ENCODE data around the gene GDF7. TPM values are rescaled to one million over a fixed set of nuclear protein-coding genes. Genes with fewer than 3 reads are reported as not detected.

Gene GDF7
- total and polyA plus RNA-seq, 3 experiments from 2014 or later: 0.10 TPM; not detected in 2

DNA sequence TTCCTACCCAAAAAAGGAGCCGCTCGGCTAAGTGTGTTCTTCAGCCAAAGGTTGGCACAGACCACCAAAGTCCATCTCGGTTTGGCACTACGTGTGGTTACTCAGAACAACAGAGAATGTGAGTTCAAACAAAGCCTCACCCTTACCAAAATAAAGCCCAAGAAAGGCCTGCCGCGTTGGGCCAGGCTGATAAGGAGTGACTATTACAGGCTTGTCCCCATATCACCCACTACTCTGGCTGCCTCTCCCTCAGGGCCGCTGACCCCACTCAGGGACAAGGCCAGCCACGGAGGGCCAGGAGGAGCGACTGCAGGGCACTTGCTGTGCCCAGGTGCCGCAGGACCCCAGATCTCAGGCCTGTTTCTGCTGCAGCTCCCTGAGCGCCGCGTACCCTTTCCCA, 29.8 kb upstream of the GDF7 start:
- no peaks in the 10 kb centered on the region for H3K9me3 Mint-ChIP-seq
- peaks cover 5 to 68% (median 11%) of the 10 kb centered on the region in 3 donors for H3K36me3 Mint-ChIP-seq
- no peak overlapping the region for H3K27ac Mint-ChIP-seq
- H3K27me3 ChIP-seq (ENCODE audit: insufficient read depth, low read length, poor library complexity, severe bottlenecking): no peaks in the 10 kb centered on the region
- ChIA-PET POLR2A (no interaction called here), CTCF (interaction anchor here (1.0 kb wide), 1 partner anchor 24 kb away, joined by 4 read pairs; no protein-coding TSS in a partner anchor)
- no peak overlapping the region for H3K4me3 ChIP-seq (ENCODE audit: low read length)
- H3K9me3 ChIP-seq (ENCODE audit: low read length): no peaks in the 10 kb centered on the region
- no peaks in the 10 kb centered on the region for H3K27me3 Mint-ChIP-seq
- peaks cover 0 to 2% (median under 1%) of the 10 kb centered on the region in 3 donors for H3K4me1 Mint-ChIP-seq
- no peak overlapping the region for H3K27ac ChIP-seq (ENCODE audit: low read depth, low read length)
- H3K4me3 Mint-ChIP-seq: no peak overlapping the region
- peak in 1 of 5 donors; percentile 33 for DNase-seq
- H3K36me3 ChIP-seq (ENCODE audit: insufficient read depth, low read length): no peaks in the 10 kb centered on the region
- peaks cover 2% of the 10 kb centered on the region for H3K4me1 ChIP-seq (ENCODE audit: insufficient read depth, low read length)

GRCh38 chr2:20638014-20638413, 28.9 kb upstream of the GDF7 start:
- H3K4me1 ChIP-seq (ENCODE audit: insufficient read depth, low read length): peaks cover 8% of the 10 kb centered on the region
- Mint-ChIP-seq H3K27me3 (no peaks in the 10 kb centered on the region), H3K4me1 (peaks cover 2 to 7% (median 6%) of the 10 kb centered on the region in 3 donors), H3K9me3 (no peaks in the 10 kb centered on the region), H3K36me3 (peaks cover 5 to 72% (median 11%) of the 10 kb centered on the region in 3 donors), H3K4me3 (no peak overlapping the region), H3K27ac (no peak overlapping the region)
- no peaks in the 10 kb centered on the region for H3K9me3 ChIP-seq (ENCODE audit: low read length)
- ChIA-PET POLR2A (no interaction called here), CTCF (interaction anchor here (1.0 kb wide), 1 partner anchor 24 kb away, joined by 4 read pairs; no protein-coding TSS in a partner anchor)
- DNase-seq: peak in 1 of 5 donors; percentile 20
- no peak overlapping the region for H3K4me3 ChIP-seq (ENCODE audit: low read length)
- H3K27ac ChIP-seq (ENCODE audit: low read depth, low read length): no peak overlapping the region
- no peaks in the 10 kb centered on the region for H3K27me3 ChIP-seq (ENCODE audit: insufficient read depth, low read length, poor library complexity, severe bottlenecking)
- H3K36me3 ChIP-seq (ENCODE audit: insufficient read depth, low read length): peaks cover 6% of the 10 kb centered on the region

- Mint-ChIP-seq H3K27ac (peak overlapping the region in 1 of 8 donors; percentile 11), H3K4me1 (peaks cover 2 to 11% (median 6%) of the 10 kb centered on the region in 3 donors), H3K36me3 (peaks cover 5 to 78% (median 11%) of the 10 kb centered on the region in 3 donors), H3K27me3 (no peaks in the 10 kb centered on the region), H3K4me3 (no peak overlapping the region), H3K9me3 (no peaks in the 10 kb centered on the region)
- H3K36me3 ChIP-seq (ENCODE audit: insufficient read depth, low read length): peaks cover 6% of the 10 kb centered on the region
- peaks cover 8% of the 10 kb centered on the region for H3K4me1 ChIP-seq (ENCODE audit: insufficient read depth, low read length)
- DNase-seq: no peak
- POLR2A ChIA-PET: no interaction called here
- H3K9me3 ChIP-seq (ENCODE audit: low read length): no peaks in the 10 kb centered on the region
- no peak overlapping the region for H3K4me3 ChIP-seq (ENCODE audit: low read length)
- no peak overlapping the region for H3K27ac ChIP-seq (ENCODE audit: low read depth, low read length)
- H3K27me3 ChIP-seq (ENCODE audit: insufficient read depth, low read length, poor library complexity, severe bottlenecking): no peaks in the 10 kb centered on the region
- CTCF ChIA-PET: interaction anchor here (1.0 to 5.8 kb wide), 2 partner anchors 12 to 192 kb away, joined by 6 to 87 read pairs; partner anchors contain the start of genes HS1BP3 and RHOB
Observed at GRCh38 chr2:20638646-20639430, 28.1 kb upstream of the GDF7 start.

- H3K36me3 Mint-ChIP-seq: peaks cover 5 to 84% (median 13%) of the 10 kb centered on the region in 3 donors
- H3K4me1 ChIP-seq (ENCODE audit: insufficient read depth, low read length): peaks cover 8% of the 10 kb centered on the region
- H3K9me3 ChIP-seq (ENCODE audit: low read length): no peaks in the 10 kb centered on the region
- no peak overlapping the region for H3K4me3 ChIP-seq (ENCODE audit: low read length)
- peak in 1 of 5 donors; percentile 41 for DNase-seq
- H3K27me3 ChIP-seq (ENCODE audit: insufficient read depth, low read length, poor library complexity, severe bottlenecking): no peaks in the 10 kb centered on the region
- H3K4me3 Mint-ChIP-seq: no peak overlapping the region
- no peak overlapping the region for H3K27ac Mint-ChIP-seq
- no peak overlapping the region for H3K27ac ChIP-seq (ENCODE audit: low read depth, low read length)
- H3K9me3 Mint-ChIP-seq: no peaks in the 10 kb centered on the region
- H3K4me1 Mint-ChIP-seq: peaks cover 0 to 11% (median 6%) of the 10 kb centered on the region in 3 donors
- CTCF ChIA-PET: interaction anchor here (1.7 to 5.8 kb wide), 4 partner anchors 11 to 229 kb away, joined by 5 to 87 read pairs (median 32); partner anchors contain the start of genes HS1BP3 and RHOB
- POLR2A ChIA-PET: no interaction called here
- peaks cover 6% of the 10 kb centered on the region for H3K36me3 ChIP-seq (ENCODE audit: insufficient read depth, low read length)
- H3K27me3 Mint-ChIP-seq: no peaks in the 10 kb centered on the region
Observed at GRCh38 chr2:20640411-20641122, 26.4 kb upstream of the GDF7 start.

DNA sequence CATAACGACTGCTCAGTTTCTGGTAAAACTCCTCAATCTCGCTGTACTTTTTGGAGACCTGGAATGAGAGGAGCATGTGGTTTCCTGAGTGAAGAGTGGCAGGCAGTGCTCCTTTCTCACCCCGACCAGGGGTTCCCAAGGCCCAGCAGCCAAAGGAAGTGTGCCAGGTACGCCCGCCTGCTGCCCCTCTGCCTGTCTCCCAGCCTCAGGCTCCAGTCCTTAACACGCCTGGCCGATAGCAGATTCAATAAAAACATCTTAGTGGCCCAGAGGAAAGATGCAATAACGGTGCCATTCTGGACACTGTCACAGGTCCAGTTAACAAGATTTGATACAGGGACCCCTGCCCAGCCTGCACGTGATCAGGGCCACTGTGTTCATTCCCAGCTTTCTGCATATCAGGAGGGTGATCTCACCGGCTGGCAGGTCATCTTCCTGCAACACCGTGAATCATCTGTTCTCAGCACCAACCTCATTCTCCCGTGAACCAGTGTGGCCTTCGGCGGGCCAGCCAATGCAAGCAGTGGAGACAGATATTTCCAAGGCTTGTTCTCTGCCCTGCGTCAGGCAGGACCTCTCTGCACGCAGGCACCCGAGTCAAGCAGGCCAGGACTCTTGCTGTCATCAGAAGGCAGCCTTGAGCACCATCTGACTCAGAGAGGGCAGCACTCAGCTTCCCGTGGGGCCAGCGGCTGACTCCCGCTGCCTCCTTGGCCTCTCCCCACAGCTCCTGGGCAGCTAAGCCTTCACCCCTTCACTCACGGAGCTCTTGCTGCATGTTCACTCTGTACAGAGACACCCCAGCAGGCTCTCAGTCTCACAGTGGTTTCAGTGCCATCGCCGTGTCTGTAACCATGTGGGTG, 25.6 kb upstream of the GDF7 start:
- Histone ChIP-seq H3K36me3 (ENCODE audit: insufficient read depth, low read length) (peaks cover 6% of the 10 kb centered on the region), H3K4me1 (ENCODE audit: insufficient read depth, low read length) (peaks cover 8% of the 10 kb centered on the region), H3K27me3 (ENCODE audit: insufficient read depth, low read length, poor library complexity, severe bottlenecking) (no peaks in the 10 kb centered on the region), H3K9me3 (ENCODE audit: low read length) (no peaks in the 10 kb centered on the region), H3K4me3 (ENCODE audit: low read length) (no peak overlapping the region), H3K27ac (ENCODE audit: low read depth, low read length) (no peak overlapping the region)
- peaks cover 0 to 11% (median 6%) of the 10 kb centered on the region in 3 donors for H3K4me1 Mint-ChIP-seq
- ChIA-PET CTCF (interaction anchor here (0.8 to 5.8 kb wide), 16 partner anchors 9 to 230 kb away, joined by 3 to 87 read pairs (median 5); partner anchors contain the start of genes HS1BP3, LDAH and RHOB), POLR2A (interaction anchor here (1.2 kb wide), 1 partner anchor 10 kb away, joined by 5 read pairs; the partner anchor contains the start of gene HS1BP3)
- H3K4me3 Mint-ChIP-seq: no peak overlapping the region
- peak in 1 of 5 donors; percentile 39 for DNase-seq
- peak overlapping the region in 2 of 8 donors; percentile 63 for H3K27ac Mint-ChIP-seq
- no peaks in the 10 kb centered on the region for H3K27me3 Mint-ChIP-seq
- no peaks in the 10 kb centered on the region for H3K9me3 Mint-ChIP-seq
- H3K36me3 Mint-ChIP-seq: peaks cover 5 to 81% (median 13%) of the 10 kb centered on the region in 3 donors

DNA sequence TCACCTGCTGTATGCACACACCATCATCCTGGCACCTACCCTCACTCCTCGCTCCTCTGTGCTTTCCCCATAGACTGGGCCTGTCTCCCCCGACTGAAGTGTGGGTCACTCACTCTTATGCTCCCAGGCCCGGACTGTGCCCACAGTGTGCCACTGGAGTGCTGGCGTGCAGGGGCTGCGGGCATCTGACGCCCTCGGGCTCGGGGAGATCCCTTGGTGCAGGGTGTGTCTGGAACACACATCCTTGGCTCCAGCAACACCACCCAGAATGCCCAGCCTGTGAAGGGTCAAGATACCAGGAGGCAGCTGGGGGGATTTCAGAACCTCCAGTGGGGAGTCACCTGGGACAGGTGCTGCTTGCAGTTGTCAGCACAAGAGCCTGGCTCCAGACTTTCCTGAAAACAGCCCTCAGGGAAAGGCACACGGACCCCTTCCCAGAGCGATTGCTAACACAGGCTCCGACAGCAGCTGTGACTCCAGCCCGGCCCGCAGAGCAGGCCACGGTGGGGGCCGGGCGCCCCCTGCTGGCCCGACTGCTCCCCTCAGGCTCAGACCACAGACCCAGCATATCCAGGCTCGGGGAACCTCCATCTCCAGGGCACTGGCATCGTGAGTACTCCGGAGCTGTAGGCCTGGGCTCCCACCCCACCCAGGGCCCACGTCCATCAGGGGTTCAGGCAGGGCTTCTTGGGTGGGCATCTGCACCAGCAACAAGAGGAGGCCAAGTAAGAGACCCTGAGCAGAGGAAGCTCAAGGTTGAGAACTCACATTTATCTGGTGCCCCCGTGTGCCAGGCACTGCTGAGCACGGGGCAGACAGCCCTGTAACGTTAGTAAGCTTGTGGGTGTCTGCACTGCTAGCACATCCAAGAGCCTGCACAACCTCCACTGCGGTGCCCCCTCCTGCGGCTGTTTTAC, 24.6 kb upstream of the GDF7 start:
- H3K4me3 Mint-ChIP-seq: no peak overlapping the region
- H3K9me3 ChIP-seq (ENCODE audit: low read length): no peaks in the 10 kb centered on the region
- H3K4me3 ChIP-seq (ENCODE audit: low read length): no peak overlapping the region
- peaks cover 6% of the 10 kb centered on the region for H3K36me3 ChIP-seq (ENCODE audit: insufficient read depth, low read length)
- DNase-seq: peak; percentile 62 to 80 (median 65)
- H3K27me3 Mint-ChIP-seq: no peaks in the 10 kb centered on the region
- no peaks in the 10 kb centered on the region for H3K9me3 Mint-ChIP-seq
- CTCF ChIA-PET: interaction anchor here (0.6 to 5.8 kb wide), 34 partner anchors 9 to 332 kb away, joined by 3 to 87 read pairs (median 4); partner anchors contain the start of genes HS1BP3, LDAH and RHOB
- peak overlapping the region in 3 of 8 donors; percentile 47 to 63 (median 63) for H3K27ac Mint-ChIP-seq
- no peak overlapping the region for H3K27ac ChIP-seq (ENCODE audit: low read depth, low read length)
- H3K27me3 ChIP-seq (ENCODE audit: insufficient read depth, low read length, poor library complexity, severe bottlenecking): no peaks in the 10 kb centered on the region
- peaks cover 0 to 11% (median 6%) of the 10 kb centered on the region in 3 donors for H3K4me1 Mint-ChIP-seq
- peaks cover 5 to 78% (median 13%) of the 10 kb centered on the region in 3 donors for H3K36me3 Mint-ChIP-seq
- peaks cover 8% of the 10 kb centered on the region for H3K4me1 ChIP-seq (ENCODE audit: insufficient read depth, low read length)
- POLR2A ChIA-PET: interaction anchor here (1.2 to 1.6 kb wide), 2 partner anchors 9 to 195 kb away, joined by 5 to 6 read pairs; partner anchors contain the start of genes HS1BP3 and RHOB
